Stimulated activated CD8-positive, alpha-beta memory T cell treated with anti-CD3 and anti-CD28 coated beads, Interleukin-2, amount 100 ng/mL, for 48 hours (primary cell): ENCODE measurements around the gene SLC46A2.

Experiments
- DNase-seq, 2 donors: peaks; one replicate each; pipeline ENCODE4 v3.0.0-alpha.2; 2020; ENCODE audit warnings: low read depth in 2 of 2

The SLC46A2 gene, protein sequence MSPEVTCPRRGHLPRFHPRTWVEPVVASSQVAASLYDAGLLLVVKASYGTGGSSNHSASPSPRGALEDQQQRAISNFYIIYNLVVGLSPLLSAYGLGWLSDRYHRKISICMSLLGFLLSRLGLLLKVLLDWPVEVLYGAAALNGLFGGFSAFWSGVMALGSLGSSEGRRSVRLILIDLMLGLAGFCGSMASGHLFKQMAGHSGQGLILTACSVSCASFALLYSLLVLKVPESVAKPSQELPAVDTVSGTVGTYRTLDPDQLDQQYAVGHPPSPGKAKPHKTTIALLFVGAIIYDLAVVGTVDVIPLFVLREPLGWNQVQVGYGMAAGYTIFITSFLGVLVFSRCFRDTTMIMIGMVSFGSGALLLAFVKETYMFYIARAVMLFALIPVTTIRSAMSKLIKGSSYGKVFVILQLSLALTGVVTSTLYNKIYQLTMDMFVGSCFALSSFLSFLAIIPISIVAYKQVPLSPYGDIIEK

DNA sequence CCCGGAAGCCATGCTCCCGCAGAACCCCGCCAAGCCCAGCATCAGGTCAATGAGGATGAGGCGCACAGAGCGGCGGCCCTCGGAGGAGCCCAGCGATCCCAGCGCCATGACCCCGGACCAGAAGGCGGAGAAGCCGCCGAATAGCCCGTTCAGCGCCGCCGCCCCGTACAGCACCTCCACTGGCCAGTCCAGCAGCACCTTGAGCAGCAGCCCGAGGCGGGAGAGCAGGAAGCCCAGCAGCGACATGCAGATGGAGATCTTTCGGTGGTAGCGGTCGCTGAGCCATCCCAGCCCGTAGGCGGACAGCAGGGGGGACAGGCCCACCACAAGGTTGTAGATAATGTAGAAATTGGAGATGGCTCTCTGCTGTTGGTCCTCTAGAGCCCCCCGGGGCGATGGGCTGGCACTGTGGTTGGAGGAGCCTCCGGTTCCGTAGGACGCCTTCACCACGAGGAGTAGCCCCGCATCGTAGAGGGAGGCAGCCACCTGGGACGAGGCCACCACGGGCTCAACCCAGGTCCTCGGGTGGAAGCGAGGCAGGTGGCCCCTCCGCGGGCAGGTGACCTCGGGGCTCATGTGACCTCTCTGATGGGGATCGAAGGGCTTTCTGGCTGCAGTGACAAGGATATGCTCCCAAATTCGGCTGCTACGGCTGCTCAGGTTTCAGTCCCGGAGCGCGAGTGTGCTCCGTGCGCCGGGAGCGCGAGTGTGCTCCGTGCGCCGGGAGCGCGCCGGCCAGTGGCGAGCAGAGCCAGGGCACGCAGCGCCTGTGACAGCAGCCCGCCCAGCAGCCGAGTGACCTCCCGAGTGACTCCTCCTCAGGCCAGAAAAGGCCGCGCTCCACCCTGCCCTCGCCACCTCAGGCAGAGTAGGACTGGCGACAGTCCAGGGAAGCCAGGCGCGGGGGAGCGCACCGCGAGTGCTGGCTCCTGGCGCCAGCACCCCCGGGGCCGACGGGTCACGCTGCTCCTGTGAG is at the start of gene SLC46A2:
Gene SLC46A2, minus strand, starts transcription at position 771 of the 976 bp plus-strand sequence. Its CDS starts 195 bp downstream, at position 576.
- no peak for DNase-seq

DNA sequence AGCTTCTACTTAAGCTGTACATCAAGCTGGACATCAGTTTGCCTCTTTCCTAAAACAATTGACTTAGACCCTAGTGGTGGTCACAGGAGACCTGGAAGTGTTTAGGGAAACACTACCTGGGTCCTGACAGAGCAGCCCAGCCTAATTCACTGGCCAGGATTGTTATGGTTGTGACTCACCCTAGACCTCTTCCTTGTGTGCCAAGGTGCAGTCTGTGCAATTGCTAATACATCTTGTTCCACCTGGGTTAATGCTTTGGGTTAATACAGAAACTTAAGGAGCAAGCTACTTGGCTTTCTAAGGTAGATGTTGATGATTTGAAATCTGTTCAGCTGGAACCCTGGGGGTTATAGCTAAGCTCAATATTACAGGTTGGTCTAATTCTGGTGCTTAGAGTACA is 48.7 kb upstream of the SLC46A2 start:
- DNase-seq, result no peak

DNA sequence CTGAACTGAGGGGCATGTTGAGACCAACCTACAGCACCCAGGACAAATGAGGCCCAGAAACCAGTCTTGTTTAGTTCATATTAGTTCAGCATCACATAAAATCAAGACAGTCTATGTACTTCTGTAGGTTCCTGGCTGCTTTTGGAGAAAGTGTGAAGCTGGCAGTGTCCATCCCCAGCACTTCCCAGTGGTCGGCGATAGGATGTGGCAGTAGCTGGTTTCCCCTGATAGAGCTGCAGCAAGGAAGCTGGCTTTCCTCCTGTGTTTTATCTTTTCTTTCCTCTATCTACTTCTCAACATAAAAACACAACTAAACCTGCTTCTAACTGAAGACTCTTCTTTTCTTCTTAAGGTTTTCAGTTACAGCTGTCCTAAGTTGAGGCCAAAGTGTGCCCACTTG is 43.0 kb upstream of the SLC46A2 start:
- no peak for DNase-seq

DNA sequence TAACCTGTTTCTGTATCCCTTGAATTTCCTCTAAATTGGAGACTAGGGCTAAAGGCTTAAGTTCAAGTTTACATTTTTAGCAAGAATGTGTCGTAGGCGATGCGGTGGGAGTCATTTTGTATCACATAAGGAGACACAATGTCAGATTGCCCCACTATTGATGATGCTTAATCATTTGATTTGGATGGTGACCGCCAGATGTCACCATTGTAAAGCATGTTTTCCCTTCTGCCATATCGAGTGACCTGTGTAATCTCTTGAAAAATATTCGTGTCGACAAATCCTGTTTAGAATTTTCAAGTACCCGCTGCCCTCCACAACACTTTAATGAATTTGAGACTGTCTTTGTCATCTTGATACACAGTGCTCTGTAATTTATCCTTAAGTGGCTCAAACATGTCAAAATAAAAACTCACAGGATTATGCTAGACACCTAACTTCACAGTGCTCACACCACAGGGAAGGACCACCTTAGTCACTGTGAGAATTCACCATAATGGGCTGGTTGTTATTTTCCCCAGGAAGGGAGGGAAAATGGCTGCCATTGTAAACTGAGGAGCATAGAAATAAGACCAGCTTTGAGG is 34.5 kb upstream of the SLC46A2 start:
- no peak for DNase-seq

GRCh38 chr9:112921549-112921948 is 30.9 kb upstream of the SLC46A2 start:
- no peak for DNase-seq

DNA sequence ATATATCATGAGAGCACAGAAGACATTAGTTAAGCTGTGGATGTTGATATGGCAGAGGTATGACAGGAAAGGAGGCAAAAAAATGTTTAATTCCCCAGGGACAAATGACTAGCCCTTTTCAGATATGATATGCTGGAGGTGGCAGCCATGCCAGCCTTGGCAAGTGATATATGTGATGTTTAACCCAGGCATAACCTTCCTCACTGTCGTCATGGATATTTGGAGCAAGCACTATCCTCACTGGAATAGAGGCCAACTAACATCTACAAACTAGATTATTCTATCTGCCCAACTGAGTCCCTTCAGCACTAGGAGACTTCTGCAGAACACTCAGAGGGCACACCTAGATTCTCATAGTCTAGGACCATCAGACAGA is 27.3 kb upstream of the SLC46A2 start:
- no peak for DNase-seq

DNA sequence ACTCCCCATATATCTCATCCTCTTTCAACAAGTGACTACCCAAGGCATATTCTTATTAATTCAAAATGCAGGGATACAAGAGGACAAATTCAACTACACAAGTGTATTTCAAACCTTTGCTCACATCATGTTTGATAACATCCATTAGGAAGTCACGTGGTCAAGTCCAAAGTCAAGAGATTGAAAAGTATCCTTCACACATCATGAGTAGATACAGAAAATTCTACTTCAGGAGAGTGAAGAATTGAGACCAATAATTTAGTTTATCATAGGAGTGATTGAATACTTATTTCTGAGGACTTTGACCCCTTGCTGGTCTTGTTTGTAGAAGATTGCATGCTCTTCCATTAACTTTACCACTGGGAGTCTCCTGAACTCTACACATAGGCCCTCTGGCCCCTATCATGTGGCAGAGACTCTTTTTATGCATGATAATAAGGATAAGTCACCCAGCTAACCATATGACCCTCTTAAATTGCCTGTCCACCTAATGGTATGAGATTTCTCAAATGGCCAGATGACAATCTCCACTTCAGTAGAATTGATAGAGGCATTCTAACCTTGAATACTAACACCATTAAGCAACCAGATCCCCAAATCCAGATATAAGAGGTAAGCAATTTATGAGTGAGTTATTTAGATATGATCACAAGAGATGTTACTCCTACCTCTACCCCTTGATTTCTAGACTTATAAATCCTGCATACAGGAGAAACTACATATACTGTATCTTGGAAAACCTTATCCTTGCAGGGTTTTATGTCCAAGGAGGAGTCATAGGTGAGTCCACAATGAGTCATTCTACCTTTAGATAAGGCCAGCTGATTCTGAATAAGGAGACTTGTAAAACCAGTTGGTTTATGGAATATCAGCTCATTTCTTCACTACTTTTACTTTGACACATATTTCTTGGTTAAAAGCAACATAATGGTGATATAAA is 26.6 kb upstream of the SLC46A2 start:
- no peak for DNase-seq

GRCh38 chr9:112914524-112914923 is 23.8 kb upstream of the SLC46A2 start:
- DNase-seq, result no peak

DNA sequence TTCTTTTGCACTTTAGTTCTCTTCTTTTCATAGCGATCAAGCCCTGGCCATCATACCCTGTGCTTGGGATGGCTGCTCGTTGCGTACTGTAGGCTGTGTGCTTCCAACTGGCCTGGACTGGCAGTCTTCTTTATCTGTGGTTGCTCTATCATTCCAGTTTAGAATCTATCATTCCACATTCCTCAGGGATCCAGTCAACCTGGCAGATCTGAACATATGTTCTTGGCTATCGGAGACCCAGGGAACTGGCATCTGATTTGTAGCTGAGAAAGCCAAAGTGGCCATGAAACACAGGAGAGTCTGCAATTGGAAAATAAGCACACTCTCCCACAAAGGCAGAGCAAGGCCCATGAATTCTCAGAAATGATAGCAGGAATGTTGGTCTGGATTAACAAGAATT is 22.6 kb upstream of the SLC46A2 start:
- DNase-seq, result no peak

GRCh38 chr9:112912636-112913035 is 22.0 kb upstream of the SLC46A2 start:
- no peak for DNase-seq

DNA sequence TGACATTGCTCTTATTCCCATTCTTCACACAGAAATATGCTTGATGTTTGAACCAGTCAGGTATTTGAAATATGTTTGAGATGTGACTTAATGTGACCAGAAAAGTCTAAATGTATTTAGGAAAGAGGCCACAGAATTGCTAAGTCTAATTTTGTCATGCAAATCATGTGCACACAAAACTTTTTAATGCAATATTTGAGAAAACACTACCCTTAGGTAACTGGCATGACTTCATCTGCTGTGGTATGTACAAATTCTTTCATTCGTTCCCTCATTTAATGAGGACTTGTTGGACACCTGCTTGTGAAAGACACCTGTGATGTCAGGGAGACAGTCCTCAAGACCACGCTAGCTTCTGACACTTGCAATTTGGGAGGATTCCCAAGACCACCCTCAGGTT is 21.1 kb upstream of the SLC46A2 start:
- DNase-seq, result no peak

DNA sequence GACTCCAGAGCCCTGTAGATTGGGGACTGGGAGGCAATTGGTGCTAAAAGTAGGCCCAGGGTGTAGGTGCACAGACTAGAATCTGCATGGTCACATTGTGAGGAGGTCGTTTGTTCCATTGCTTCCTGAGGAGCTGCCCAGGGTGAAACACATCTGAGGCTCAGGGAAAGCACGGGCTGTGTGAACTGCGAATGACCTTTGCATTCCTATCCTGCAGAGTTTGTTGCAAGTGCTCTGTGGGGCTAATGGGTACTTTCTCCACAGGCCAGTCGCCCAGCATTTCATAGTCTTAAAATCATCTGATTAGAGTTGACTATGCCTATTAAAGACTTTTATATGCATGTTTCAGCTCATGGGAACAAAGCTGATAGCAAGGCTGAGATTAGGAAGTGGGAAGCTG is 14.4 kb upstream of the SLC46A2 start:
- no peak for DNase-seq

DNA sequence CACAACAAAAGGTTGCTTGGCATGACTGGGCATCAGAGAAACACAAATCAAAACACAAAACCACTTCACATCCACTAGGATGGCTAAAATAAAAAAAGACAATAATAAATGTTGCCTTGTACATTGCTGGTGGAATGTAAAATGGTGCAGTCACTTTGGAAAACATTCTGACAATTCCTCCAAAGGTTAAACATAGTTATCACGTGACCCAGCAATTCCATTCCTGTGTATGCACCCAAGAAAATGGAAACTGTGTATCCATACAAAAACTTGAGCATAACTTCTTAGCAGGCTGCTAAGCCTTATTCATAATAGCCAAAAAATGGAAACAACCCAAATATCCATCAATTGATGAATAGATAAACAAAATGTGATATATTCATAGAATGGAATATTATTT is 10.2 kb upstream of the SLC46A2 start:
- no peak for DNase-seq

DNA sequence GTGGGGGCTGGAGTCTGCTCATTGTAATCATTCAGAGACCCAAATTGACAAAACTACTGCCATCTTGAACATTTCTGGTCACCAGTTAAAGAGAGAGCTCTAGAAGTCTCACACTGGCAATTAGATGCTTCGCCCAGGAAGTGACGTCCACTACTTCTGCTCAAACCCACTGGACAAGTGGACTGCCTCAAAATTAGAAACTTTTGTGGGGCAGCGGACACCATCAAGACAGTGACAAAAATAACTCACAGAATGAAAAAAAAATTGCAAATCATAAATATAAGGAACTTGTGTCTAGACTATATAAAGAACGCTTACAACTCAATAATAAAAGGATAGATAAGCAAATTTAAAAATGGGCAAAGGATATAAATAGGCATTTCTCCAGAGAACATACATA is 9.8 kb upstream of the SLC46A2 start:
- no peak for DNase-seq

DNA sequence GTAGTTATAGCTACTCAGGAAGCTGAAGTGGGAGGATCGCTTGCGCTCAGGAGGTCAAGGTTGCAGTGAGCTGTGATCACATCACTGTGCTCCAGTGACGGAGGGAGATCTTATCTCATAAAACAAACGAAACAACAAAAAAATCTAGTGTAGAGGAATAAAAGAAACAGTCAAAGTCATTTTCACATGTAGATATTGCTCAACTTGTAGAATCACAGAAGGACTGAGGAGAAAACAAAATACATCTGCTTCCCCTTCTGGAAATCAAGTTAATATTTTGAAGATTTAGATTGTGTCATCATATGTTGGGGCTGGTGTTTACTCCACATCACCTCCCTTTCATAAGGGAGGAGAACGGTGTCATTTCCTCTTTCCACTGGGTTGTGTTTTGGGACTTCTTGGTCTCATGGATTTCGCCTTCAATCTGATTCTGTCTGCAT is 8.2 kb upstream of the SLC46A2 start:
- no peak for DNase-seq

GRCh38 chr9:112896131-112896530 is 5.5 kb upstream of the SLC46A2 start:
- no peak for DNase-seq

- DNase-seq, result no peak
Measured at GRCh38 chr9:112894699-112895098, 4.0 kb upstream of the SLC46A2 start.

DNA sequence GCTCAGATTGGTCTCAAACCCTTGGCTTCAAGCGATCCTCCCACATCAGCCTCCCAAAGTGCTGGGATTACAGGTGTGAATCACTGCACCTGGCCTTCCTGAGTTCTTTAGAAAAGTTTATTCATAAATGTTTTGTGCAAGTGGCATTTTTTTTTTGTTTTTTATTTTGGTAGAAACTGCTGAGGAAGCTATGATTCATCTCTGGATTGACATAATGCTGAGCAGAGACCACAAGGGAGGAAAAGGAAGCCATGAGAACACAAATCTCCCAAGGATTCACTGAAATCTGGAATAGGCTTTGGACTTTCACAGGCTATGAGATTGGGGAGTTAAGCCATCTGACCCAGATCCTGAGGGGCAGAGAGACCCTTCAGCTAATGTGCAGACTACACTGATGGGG is 3.4 kb upstream of the SLC46A2 start:
- DNase-seq, result no peak

DNA sequence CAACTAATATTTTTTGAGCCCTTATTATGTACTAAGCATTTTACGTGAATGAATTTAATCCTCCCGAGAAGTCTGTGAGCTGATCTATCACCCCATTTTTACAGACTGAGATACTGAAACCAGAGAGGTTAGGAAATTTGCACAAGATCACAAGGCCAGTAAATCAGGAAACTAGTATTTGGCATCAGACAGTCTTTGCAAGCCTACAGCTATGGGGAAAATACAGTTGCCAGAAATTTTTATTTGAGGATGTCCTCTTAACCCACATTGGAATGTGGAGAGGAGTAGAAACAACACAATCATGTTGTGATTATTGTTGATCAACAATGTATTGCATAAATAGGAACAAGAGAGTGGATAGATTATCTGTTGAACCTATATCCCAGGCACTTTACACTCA is 2.3 kb upstream of the SLC46A2 start:
- DNase-seq, result no peak

DNA sequence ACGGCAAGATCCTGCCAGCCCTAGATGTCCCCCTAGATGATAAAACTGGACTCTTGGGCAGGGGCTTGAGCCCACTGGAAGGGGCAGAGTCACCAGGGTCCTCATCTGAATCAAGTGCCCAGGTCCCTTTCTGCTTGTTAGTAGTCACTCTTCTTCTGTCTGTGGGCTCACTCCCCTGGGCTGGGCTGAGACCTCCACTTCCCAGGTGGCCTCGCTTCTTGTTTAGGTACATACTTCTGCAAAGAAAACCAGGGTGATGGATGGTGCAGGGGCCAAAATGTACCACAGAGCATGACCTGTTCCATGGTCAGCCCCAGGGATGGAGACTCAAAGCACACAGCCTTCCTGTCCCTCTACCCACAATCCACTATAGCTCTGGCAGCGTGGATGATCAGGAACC is 845 bp upstream of the SLC46A2 start:
- no peak for DNase-seq

- DNase-seq, result no peak
Measured at GRCh38 chr9:112887381-112887780, 3.3 kb downstream of the SLC46A2 start.
